GM21786 (cell line): ENCODE results near the gene TMEM95.
A peak's percentile ranks its signal among the peaks of the same experiment; 100 is the strongest.
"Not testable (repeated sequence)": the region's sequence is repeated elsewhere in the genome, so short reads cannot be mapped to it uniquely, and the experiment has no call there.

ENCODE experiments used
- ATAC-seq: cut with Tn5 transposase; IDR thresholded peaks from one replicate; pipeline ENCODE4 v1.9.1; 2021; ENCODE audit not compliant: unreplicated experiment

Gene TMEM95

DNA sequence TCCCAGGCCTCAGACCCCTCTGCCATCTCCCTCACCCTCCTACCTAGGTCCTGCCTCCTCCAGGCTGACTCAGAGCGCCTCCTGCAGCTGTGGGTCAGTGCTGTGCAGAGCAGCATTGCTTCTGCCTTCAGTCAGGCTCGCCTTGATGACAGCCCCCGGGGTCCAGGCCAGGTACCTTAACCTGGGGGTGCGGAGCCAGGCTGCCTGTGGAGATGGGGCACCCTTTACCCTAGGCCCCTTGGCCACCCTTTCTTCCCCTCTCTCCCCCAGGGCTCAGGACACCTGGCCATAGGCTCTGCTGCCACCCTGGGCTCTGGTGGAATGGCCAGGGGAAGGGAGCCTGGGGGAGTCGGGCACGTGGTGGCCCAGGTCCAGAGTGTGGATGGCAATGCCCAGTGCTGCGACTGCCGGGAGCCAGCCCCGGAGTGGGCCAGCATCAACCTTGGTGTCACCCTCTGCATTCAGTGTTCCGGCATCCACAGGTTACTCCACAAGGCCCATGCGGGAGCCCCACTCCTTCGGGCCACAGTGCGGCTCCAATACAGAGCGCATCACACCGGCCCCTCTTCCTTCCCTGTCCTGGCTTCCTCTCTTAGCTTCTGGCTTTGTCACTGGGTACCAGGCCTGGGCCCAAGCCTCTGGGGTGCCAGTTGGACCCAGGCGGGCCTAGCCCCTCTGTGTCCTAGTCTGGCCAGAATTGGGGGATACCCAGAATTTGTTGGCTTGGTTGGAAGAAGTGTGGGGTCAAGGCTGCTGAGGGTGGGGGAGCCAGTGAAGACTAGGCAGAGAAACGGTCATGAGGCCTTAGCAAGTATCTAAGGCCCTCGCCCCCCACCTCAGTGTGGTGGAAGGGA lies 8.0 kb upstream of the TMEM95 start:
- no peak for ATAC-seq

DNA sequence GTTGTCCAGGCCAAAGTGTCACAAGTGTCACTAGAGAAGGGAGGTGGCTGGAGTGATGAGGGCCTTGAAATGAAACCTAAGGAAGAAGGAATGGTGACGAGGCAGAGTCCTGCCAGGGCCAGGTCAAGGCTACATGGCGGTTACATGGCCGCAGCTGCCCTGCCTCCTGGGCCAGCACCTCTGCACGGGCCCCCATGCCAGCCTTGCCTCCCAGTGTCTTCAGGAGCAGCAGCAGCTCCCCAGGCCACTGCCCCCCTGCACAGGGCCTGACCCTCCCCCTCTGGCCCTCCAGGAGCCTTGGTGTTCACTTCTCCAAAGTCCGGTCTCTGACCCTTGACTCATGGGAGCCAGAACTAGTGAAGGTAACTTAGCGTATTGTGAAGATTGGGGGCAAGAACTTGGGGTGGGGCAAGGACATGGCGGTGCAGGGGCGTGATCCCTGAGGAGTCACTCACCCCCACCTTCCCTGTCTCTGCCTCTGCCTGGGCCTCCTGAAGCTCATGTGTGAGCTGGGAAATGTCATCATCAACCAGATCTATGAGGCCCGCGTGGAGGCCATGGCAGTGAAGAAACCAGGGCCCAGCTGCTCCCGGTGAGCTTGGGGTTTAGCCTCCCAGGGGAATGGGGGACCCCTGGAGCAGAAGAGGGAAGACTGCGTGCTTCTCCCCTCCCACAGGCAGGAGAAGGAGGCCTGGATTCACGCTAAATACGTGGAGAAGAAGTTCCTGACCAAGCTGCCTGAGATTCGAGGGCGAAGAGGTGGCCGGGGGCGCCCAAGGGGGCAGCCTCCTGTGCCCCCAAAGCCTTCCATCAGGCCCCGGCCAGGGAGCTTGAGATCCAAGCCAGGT lies 7.1 kb upstream of the TMEM95 start:
- ATAC-seq, result no peak

DNA sequence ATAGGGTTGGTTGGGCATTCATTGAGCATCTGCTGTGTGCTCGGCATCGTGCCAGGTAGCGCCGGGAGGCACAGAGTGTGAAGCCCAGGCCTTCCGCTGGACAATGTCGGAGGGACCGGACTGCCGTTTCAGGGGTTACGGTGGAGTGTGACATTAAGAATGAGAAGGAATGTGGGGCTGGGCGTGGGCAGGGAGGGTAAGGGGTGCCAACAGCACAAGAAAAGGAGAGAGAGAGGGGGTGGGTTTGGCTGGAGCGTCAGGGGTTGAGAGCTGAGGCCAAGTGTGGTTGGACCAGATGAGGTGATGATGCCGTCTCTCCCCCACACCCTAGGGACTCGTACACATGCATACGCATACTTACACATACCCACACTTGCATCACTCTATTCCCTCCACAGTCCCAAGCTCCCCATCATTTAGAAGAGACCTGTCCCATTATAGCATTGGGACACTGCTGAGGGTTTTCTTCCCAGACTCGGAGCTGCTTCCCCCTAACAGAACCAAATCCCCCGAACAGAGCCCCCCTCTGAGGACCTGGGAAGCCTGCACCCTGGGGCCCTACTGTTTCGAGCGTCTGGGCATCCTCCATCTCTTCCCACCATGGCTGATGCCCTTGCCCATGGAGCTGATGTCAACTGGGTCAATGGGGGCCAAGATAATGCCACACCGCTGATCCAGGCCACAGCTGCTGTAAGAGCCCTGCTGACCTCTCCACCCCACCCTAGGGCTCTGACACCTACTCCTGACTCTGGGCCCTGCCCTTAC lies 6.3 kb upstream of the TMEM95 start:
- ATAC-seq, result no peak

DNA sequence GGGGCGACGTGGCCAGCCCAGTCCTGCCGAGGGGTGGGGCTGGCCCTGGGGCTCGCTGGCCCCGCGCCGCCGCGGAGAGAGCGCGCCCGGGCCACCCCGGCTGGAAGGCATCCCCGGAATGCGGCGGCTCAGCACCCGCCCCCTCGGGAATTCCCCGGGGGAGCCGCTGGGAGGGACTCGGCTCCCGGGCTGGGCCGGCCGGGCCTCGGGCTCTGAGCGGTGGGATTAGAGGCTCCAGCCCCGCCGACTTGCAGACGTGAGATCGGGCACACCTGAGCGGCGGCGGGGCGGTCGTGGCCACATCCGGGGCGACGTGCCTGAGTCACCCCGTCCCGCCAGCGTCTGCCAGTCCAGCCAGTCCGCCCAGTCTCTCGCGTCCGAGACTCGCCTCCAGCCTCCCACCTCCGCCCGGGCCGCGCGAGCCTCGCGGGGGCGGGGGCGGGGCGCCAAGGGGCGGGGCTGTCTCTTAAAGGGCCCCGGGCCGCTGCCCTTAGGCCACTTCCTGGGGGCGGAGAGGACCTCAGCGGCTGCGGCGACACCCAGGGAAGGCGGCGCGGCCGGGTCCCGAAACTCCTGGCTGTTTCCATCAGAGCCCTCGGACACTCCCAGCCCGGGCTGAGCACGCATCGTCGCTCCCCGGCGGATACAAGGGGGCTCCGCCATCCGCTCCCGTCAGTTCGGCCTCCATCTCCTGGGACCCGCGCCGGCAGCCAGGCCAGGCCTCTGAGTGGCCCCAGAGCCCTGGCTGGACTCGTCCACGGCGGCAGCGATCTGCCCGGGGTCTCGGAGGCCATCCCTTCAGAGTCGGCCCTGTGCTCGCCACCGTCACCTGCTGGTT lies 3.1 kb upstream of the TMEM95 start, which contains the start of gene KCTD11:
Gene KCTD11 (plus strand): TSS at position 498 of the 838 bp plus-strand sequence.
- peak; percentile 61 for ATAC-seq

DNA sequence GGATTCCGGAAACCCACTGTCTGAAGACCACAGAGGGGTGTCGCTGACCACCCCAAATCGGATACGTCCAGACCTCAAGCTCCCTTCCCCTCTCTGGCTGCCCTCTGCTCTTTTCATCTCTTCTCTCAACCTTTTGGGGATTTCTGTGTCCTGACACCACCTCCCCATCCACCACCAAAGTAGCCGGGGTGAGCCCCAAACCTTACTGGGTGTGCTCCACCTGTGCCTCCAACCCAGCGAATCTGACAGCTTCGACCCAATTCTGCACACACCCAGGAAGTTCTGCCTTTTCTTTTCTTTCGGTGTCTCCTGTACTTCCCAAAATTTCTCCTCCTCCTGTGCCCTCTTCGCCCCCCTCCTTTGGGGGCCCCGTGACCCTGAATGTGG lies 2.5 kb upstream of the TMEM95 start:
- no peak for ATAC-seq

DNA sequence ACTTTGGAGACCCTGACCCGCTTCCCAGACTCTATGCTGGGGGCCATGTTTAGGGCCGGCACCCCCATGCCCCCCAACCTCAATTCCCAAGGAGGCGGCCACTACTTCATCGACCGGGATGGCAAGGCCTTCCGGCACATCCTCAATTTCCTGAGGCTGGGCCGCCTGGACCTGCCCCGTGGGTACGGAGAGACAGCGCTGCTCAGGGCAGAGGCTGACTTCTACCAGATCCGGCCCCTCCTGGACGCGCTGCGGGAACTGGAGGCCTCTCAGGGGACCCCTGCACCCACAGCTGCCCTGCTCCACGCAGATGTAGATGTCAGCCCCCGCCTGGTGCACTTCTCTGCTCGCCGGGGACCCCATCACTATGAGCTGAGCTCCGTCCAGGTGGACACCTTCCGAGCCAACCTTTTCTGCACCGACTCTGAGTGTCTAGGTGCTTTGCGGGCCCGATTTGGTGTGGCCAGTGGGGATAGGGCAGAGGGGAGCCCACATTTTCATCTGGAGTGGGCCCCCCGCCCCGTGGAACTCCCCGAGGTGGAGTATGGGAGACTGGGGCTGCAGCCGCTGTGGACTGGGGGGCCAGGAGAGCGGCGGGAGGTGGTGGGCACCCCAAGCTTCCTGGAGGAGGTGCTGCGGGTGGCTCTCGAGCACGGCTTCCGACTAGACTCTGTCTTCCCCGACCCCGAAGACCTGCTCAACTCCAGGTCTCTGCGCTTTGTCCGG lies 1.9 kb upstream of the TMEM95 start:
- ATAC-seq, result no peak

DNA sequence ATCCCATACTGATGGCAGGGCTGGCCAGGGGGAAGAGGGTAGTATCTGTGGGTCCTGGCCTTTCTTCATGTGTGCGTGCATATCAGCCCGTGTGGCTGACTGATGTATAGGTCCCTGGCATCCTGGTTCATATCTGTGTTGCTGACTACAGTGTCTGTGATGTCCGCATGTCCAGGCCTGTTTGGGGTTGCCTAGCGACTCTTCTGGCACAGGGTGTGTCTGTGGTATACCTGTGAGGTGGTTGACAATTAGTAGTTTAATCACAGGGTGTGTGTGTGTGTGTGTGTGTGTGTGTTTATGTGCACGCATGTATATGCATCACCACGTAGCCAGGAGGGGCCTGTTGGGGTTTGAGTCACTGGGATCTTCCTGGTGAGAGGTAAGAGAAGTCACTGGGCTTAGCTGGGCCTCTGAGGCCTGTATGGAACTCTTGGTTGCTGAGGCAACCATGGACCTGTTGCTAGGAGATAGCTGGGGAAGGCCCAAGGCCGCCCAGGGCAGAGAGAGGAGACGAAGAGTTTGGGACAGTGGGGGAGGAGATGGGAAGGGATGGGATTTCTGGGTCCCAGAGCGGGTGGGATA lies 603 bp upstream of the TMEM95 start:
- no peak for ATAC-seq

DNA sequence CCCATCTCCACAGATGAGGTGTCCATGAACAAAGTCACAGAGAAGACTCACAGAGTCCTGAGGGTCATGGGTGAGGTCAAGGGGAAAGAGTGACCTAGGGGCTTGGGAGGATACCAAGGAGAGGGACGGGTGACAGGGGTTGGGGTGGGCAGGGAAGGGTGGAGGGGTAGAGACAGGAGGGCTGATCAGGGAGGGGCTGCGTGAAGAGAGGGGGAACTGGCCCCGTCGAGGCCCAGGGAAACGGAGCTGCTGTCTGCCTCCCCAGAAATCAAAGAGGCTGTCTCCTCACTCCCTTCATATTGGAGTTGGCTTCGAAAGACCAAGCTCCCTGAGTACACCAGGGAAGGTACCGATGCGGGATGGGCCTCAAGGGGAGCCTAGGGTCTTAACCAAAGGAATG lies 617 bp downstream of the TMEM95 start:
- no peak for ATAC-seq

DNA sequence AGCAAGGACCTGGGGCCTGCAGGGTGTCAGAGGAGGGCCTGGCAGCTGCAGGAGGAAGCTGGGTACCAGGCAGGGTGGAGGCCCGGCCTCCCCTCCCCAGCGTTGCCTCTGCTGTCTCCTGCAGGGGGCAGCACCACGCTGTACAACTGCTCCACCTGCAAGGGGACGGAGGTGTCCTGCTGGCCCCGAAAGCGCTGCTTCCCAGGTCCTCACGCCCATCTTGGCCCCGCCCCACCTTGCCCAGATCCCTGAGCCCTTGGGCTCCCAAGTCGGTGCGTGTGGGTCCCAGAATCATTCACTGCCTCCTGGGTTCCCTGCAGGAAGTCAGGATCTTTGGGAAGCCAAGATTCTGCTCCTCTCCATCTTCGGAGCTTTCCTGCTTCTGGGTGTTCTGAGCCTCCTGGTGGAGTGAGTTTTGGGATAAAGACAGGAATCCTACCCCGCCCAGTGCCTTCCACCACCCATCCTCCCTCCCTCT lies 1.2 kb downstream of the TMEM95 start:
- ATAC-seq, result no peak

DNA sequence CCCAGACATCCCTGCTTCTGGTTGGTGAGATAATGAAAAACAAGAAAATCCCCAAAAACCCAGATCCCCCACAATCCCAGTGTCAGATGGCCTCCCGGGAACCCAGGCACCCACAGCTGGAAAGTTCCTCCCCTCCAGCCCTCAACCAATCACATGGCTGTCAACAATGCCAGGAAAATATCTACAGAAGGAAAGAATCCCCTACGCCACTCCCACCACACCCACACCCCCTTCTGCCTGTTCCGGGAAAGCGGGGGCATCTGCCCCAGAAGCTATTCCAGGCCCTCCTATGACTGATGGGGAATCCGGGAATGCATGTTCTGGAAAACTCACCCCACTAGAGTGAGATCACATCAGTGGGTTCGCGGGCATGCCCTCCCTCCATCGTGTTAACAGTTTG lies 1.8 kb downstream of the TMEM95 start:
- no peak for ATAC-seq

DNA sequence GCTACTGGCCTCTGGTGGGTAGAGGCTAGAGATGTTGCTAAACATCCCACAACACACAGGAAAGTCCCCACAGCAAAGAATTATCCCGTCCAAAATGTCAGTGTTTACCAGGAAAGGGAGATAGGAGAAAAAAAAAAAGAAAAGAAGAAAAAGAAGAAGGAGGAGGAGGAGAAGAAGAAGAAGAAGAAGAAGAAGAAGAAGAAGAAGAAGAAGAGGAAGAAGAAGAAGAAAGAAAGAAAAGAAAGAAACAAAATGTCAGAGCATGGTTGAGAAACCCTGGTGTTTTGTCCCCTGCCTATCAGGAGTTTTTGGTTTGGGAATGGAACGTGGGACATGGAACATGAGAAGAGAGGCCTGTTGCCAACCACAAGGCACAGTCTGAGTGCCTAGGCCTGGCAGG lies 2.4 kb downstream of the TMEM95 start:
- ATAC-seq, result no peak

DNA sequence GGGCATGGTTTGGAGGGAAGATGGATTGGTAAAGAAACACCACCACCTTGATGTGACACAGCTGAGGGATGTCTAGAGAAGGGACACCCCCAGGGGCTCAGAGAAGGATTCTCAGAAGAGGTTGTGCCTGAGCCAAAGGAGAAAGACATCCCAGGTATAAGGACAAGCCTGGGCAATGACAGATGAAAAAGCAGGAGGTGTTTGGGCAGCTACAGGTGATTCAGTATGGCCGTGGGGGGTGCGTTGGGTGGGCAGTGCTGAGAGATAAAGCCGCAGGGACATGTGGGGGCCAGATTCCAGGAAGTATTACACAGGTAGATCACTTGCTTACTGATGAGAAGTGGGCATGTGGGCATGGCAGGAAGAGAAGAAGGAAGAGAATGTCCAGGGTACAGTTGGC lies 7.0 kb downstream of the TMEM95 start:
- ATAC-seq, result no peak

DNA sequence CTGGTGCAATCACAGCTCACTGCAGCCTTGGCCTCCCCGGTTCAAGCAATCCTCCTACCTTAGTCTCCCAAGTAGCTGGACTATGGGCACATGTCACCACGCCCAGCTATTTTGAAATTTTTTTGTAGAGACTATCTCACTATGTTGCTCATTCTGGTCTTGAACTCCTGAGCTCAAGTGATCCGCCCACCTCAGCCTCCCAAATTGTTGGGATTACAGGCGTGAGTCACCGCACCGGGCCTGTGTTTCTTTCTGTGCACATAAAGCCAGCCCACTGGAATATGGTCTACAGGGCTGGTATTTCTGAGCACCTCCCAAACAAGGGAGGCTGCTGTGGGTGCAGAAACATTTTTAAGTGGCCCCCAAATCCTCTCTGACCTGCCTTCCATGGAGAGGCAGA lies 8.4 kb downstream of the TMEM95 start:
- ATAC-seq, result no peak

DNA sequence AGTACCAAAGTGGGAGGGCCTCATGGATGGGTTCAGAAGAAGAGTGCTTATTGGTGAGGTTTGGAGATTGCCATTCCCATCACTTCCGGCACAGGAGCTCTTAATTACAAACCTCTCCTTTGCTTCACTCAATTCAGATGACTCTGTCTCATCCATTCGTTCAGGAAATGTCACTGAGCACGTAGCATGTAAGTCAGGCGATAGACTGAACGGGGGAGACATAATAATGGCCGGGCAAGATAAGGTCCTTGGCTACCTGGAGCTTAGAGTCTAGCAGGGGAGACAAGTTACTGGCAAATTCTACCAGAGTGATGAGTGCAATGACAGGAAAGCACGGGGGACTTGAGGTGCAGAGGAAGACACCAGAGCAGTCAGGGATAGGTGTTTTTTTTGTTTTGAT lies 11.0 kb downstream of the TMEM95 start:
- not testable (repeated sequence) for ATAC-seq

DNA sequence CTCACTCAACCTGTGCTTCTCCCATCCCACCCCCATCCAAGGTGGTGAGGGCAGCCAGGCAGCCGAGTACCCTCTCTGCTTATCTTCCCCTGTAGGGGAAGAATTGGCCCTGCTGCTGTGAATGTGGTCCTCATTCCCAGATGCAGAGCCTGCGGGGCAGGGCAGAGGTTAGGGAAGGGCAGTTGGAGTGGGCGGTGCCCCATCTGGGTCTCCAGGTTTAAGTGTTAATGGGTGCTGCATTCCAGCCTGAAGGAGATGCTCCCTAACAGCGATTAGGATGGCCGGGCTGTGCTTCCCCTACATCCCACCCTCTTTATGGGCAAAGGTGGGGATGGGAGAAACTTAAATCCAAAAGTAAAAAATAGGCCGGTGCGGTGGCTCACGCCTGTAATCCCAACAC lies 12.1 kb downstream of the TMEM95 start:
- no peak for ATAC-seq

DNA sequence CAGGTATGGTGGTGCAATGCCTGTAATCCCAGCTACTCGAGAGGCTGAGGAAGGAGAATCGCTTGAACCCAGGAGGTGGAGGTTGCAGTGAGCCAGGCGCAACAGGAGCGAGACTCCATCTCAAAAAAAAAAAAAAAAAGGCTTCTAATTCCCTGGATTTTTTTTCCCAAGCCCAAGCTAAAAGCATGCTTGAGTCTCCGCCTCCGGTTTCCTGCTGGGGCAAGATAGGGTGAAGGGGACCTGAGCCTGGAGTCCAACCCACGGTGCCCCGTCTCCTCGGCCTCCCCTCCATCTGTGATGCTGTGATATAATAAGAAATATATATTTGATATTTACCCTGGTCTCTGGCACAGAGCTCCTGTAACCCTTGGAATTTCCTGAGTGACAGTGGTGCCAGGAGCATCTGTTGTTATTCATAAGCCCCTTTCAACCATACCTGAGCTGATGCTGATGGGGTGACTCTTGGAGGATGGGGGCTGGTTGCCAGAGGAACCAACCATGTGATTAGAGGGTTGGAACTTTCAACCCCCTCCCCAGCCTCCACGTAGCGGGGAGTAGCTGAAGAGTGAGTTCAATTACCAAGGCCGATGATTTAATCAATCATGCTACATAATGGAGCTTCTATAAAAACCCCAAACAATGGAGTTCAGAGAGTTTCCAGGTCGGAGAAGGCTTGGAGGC lies 13.1 kb downstream of the TMEM95 start:
- no peak for ATAC-seq

DNA sequence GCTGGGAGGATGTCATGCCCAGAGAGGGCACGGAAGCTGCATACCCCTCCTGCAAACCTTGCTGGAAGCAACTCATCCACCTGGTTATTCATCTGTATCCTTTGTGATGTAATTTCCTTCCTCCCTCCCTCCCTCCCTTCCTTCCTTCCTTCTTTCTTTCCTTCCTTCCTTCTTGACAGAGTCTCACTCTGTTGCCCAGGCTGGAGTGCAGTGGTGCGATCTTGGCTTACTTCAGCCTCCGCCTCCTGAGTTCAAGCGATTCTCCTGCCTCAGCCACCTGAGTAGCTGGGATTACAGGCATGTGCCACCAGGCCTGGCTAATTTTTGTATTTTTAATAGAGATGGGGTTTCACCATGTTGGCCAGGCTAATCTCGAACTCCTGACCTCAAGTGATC lies 13.6 kb downstream of the TMEM95 start:
- ATAC-seq, result not testable (repeated sequence)

DNA sequence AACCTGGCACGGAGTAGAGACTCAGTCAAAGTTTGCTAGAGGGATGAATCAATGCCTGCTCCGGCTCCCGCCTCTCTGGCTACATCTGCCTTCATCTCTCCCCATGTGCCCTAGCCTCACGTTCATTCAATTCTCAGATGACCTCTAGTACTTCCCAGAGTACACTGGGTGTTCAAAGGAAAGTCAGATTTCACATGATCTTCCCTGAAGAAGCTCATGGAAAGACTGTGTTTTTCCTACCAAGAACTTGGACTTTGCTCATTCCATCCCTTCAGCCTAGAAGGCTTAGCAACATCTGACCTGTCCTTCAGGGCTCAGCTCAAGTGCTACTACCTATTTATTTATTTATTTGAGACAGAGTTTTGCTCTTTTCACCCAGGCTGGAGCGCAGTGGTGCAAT lies 14.9 kb downstream of the TMEM95 start:
- no peak for ATAC-seq

DNA sequence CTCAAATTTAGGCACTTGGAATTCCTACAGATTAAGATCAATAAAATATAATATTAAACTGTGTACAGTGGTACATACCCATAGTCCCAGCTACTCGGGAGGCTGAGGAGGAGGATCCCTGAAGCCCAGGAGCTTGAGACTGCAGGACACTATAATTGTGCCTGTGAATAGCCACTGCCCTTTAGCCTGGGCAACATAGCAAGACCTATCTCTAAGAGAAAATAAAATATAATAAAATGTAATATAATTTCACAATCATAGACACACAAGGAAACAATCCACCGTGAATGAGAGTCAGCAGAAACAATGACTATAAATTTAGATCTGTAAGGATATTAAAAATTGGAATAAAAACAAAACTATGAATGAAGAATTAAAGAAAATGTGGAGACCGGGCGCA lies 15.9 kb downstream of the TMEM95 start:
- no peak for ATAC-seq
